GM19351 (cell line): Measurements from ENCODE around the gene RIPPLY3.

Experiments
- ATAC-seq: cut with Tn5 transposase; IDR thresholded peaks from one replicate; pipeline ENCODE4 v1.9.1; 2021; ENCODE audit warnings: mild to moderate bottlenecking, moderate library complexity; ENCODE audit not compliant: unreplicated experiment

The RIPPLY3 gene, protein sequence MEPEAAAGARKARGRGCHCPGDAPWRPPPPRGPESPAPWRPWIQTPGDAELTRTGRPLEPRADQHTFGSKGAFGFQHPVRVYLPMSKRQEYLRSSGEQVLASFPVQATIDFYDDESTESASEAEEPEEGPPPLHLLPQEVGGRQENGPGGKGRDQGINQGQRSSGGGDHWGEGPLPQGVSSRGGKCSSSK

GRCh38 chr21:37006486-37007291 lies at the start of gene RIPPLY3:
RIPPLY3 (plus strand) TSS chr21:37006702; CDS start chr21:37006773, 71 bp downstream.
- ATAC-seq: no peak

- no peak for ATAC-seq
Observed at GRCh38 chr21:36959020-36959835, 47.3 kb upstream of the RIPPLY3 start.

DNA sequence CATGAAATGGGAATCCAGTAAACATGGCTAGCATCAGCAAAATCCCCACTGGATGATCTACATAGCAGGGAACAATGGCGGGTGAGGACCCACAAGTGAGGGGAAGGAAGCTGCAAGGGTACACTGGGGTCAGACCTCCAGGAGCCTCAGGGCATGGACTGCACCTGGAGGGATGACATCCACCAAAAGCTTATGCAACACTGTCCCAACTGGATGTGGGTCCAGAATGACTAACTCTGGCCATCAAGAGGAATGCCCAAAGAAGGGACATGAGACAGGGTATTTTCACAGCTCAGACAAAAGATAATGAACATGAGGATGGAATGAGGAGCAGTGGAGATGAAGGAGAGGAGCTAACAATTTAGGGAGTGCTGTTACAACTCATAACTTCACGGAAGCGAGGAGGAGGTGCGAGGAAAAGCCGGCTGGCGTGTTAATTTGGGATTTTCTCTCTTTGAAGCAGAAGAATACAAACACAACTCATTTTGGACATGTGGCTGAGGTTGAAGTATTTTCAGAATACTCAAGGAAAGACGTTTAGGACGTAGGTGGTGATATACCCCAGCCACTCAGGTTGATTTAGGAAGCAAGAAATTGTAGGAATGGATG lies 45.7 kb upstream of the RIPPLY3 start:
- ATAC-seq: no peak

DNA sequence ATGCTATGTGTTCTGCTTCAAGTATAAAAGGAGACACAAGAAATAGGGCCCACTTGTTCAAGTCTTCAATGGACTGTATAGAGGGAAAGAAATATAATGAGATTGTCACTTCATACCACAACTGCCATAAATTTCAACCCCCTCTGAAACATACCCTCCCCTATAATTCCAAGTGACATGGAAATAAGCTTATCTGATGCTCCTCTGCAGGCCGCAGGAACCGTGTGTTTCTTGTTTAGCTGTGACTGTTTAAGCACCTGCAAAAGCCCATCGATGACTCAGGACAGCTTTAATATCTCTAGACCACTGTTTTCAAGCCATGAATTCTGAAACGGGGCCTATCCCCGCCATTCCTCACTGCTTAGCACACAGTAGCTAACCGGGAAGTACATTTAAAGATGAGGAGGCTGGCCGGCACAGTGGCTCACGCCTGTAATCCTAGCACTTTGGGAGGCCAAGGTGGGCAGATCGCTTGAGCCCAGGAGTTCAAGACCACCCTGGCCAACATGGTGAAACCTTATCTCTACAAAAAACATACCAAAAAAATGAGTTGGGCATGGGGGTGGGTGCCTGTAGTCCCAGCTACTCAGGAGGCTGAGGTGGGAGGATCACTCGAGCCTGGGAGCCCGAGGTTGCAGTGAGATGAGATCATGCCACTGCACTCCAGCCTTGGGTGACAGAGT lies 44.3 kb upstream of the RIPPLY3 start:
- ATAC-seq: no peak

DNA sequence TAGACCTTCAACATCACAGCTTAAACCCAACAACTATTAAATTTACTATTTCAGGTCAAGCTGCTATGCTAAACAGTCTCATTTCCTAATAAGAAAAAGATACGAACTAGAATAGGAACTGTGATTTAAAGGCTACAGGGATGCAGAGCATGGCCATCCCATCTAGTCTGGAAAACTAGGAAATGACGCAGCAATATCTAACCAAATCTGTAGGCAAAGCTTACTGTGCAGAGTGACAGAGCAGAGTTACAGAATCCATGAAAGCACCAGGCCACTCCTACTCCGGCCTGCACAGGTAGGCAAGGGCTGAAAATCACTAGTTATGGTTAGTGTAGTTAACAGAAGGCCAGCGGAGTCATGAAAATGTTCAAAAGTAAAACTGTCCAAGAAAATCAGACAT lies 42.1 kb upstream of the RIPPLY3 start:
- no peak for ATAC-seq

DNA sequence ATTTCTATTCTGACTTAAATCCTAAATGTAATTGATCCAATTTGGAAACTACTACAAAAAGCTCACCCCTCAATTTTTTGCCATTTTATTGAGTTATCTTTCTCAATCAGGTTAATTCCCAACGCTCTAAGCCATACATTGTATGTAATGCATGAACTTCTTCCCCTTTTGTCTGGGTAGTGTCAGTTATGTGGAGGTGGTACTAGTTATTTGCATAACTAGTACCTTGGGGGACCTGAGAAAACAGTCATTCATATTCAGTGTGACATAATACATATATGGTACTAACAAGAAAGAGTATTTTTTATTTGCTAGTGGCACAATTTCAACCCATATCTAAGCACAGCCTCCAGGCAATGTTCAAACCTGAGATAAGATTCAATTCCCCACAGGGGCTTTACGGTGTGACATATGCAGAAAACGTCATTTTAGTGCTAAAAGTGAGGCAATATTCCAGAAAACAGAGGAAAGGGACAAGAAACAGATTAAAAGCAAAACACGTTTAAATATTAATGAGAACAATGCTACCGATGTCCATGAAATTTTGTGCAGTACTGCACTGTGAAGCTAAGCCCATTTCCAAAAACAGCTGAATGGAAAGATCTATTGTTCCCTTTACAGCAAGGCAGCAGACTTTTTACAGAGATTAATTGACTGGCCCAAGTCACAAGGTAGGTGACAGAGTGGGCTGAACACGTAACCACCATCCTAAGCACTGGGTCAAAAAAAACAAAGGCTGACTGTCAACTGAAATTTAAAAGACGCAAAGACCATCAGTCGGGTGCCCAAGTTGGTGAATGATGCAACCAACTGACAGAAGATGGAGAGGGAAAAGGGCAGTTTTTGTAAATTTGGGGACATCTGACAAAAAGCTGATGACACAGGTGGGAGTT lies 41.4 kb upstream of the RIPPLY3 start:
- peak; percentile 39 for ATAC-seq

GRCh38 chr21:36965720-36966065 lies 40.8 kb upstream of the RIPPLY3 start:
- no peak for ATAC-seq

DNA sequence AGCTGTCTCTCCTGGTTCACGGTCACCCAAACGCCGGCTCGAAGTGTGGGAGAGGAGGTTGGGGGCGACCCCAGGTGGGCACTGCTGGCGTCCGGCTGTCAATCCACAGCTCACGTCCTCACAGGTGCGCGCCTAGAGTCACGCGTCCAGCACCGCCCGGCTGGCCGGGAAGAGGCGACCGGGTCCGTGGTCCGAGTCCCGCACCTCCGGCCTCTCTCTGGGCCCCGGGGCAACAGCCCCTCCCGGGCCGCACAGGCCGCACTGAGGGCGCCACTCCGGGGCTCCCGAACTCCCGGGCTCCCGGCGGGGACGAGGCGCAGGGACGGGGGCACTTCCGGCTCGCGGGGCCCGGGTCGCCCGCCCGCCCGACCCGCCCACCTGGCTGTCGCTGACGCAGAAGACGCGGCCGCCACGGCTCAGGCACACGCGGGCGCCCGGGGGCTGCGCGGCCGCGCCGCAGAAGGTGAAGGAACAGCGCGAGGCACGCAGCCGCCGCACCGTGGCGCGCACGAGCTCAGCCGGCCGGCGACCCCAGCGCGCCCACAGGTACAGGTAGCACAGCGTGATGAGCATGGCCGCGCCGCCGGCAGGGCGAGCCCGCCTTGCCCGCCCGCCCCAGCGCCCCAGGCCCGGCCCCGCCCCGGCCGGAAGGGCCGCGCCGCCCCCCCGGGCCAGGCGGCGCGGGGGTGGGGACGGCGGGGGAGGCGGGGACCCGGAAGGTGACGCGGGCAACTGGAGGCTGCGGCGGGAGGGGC lies 40.3 kb upstream of the RIPPLY3 start, which contains the start of gene HLCS:
Gene HLCS (minus strand): TSS at position 604 of the 755 bp plus-strand sequence. CDS start 31 bp downstream, at position 573.
- peak; percentile 72 for ATAC-seq

- peak; percentile 11 for ATAC-seq
Observed at GRCh38 chr21:36966821-36967768, 39.4 kb upstream of the RIPPLY3 start.

GRCh38 chr21:36968414-36968813 lies 38.1 kb upstream of the RIPPLY3 start:
- ATAC-seq: no peak

DNA sequence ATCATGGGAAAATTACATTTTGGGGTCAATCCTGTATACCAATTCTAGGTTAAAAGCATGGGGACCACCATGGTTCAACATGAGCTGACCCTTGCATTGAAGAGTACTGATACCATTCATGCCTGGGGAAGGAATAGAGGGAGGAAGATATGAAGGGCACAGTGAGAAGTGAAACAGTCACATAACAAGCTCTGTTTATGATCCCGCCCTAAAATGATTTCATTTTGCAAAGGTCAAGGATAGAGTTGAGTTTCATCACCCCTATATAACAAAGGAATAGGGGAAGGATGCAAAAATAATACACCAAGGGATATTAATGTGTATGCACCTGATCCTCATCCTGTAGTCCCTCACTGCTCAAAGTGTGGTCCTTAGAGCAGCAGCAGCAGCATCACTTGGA lies 37.5 kb upstream of the RIPPLY3 start:
- no peak for ATAC-seq

- no peak for ATAC-seq
Observed at GRCh38 chr21:36973986-36974850, 32.3 kb upstream of the RIPPLY3 start.

DNA sequence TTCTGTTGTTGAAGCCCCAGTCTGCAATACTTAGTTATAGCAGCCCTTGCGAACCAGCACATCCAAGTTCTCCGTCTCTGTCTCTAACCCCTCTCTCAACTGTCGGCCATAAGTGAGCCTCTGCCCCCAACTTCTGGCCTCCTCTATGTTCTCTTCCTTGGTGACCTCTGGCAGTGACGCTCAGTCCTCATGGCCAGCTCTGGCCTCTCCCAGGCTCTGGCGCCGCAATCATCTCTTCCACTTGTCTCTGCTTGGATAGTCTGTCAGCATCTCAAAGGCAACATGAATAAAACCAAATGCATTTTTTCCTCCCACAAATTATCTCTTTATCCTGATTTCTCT lies 31.7 kb upstream of the RIPPLY3 start:
- no peak for ATAC-seq

GRCh38 chr21:36976228-36976861 lies 30.2 kb upstream of the RIPPLY3 start:
- ATAC-seq: no peak

GRCh38 chr21:36976882-36977651 lies 29.4 kb upstream of the RIPPLY3 start:
- ATAC-seq: peak; percentile 75
